ENCODE measurements around the gene SIGLEC12. TPM values are rescaled to one million over a fixed set of nuclear protein-coding genes. Genes with fewer than 3 reads are reported as not detected.

The SIGLEC12 gene
- total RNA-seq, 1 experiment from 2014 or later: not detected

DNA sequence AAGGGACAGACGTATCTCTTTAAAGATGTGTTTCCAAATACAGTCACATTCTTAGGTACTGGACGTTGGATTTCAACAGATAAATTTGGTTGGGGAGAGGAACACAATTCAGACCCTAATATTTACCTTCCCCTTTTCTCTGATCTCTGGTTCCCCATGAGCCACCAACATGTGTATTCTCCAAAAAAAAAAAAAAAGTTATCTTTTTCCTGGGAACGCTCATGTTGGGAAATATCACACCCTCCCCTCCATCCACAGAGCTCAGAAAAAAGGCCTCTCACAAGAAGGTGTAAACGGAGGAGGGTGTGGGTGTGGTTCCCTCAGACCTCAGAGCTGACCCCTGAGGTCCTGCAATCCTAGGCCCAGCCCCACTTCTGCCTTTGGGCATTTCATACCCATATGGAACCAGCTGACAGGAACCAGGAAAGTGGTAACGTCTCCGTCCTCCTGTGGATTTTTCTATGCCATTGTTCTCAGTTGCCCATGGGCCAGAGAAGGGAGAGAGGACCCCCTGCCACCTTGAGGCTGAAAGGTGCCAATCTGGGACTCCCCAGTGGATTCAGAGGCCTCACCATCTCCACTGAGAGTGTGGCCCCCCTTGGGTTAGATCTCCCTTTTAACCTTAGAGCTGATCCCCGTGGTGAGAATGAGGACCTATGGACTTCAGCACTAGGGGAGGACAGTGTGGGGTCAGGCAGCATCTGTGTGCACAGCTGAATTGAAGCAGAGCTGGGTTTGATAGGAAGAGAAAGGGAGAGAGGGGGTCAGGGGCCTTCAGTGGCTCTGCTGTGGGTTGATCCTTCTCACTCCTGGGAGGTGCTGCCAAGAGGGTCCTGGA is 8.4 kb upstream of the SIGLEC12 start:
- no peak for TF ChIP-seq CTCF (IDR thresholded peaks at IDR 0.05; ENCODE audit: insufficient read depth in 1 of 2, low read depth in 1 of 2, low read length in 1 of 2, severe bottlenecking in 1 of 2, unreplicated experiment in 1 of 2)
- intact Hi-C loops (cut with micrococcal nuclease; ENCODE audit: unreplicated experiment): no loop called here
- CTCF ChIA-PET: no interaction called here

DNA sequence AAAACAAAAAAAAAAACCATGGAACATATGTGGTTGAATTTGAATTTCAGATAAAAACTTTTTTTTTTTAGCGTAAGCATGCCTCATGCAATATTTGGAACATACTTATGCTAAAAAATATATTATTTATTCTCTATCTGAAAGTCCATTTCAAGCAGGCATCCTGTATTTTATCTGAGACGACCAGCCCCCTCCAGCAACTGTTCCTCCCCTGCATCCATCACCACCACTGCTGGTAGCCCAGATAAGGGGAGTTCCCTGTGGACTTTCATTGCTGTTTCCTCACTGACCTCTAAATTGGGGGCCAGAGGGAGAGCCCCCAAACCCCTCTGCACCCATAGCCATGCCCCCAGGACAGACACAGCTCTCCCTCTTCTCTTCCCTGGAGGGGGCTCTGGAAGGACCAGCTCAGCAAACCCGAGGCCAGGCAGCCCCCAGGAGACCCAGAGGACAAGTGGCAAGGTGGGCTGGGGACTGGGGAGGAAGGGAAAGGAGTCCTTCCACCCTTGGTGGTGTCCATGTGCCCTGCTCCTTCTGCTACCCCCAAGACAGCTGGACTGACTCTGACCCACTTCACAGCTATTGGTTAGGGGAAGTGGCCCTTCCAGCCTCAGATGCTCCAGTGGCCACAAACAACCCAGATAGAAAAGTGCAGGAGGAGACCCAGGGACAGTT is 6.6 kb upstream of the SIGLEC12 start:
- H3K9me3 Mint-ChIP-seq (ENCODE audit: unreplicated experiment): peaks cover 11% of the 10 kb centered on the region
- peaks cover 5% of the 10 kb centered on the region for H3K27me3 Mint-ChIP-seq (ENCODE audit: insufficient read depth, unreplicated experiment)
- DNase-seq: no peak
- Histone ChIP-seq H3K4me1 (peaks cover 8% of the 10 kb centered on the region), H3K27me3 (replicated peaks; ENCODE audit: control insufficient read depth, insufficient read depth, low read length) (no peaks in the 10 kb centered on the region), H3K4me3 (ENCODE audit: low read depth, low read length) (no peak overlapping the region), H3K9me3 (no peaks in the 10 kb centered on the region), H3K36me3 (ENCODE audit: control insufficient read depth, insufficient read depth, low read length) (no peaks in the 10 kb centered on the region)
- intact Hi-C loops (cut with micrococcal nuclease; ENCODE audit: unreplicated experiment): no loop called here
- no peak overlapping the region for H3K27ac Mint-ChIP-seq (ENCODE audit: unreplicated experiment)
- no peak for TF ChIP-seq CTCF (IDR thresholded peaks at IDR 0.05; ENCODE audit: insufficient read depth in 1 of 2, low read depth in 1 of 2, low read length in 1 of 2, severe bottlenecking in 1 of 2, unreplicated experiment in 1 of 2)
- H3K4me3 Mint-ChIP-seq (ENCODE audit: unreplicated experiment): no peak overlapping the region
- H3K4me1 Mint-ChIP-seq (ENCODE audit: low read depth, unreplicated experiment): no peaks in the 10 kb centered on the region
- CTCF ChIA-PET: no interaction called here
- POLR2A ChIA-PET: no interaction called here
- H3K36me3 Mint-ChIP-seq (ENCODE audit: insufficient read depth, unreplicated experiment): no peaks in the 10 kb centered on the region
- no TSS peak for BruUV-seq (replicated peaks)

More for the DNA sequence above, 8.4 kb upstream of the SIGLEC12 start:
- H3K9me3 Mint-ChIP-seq (ENCODE audit: unreplicated experiment): no peaks in the 10 kb centered on the region
- POLR2A ChIA-PET: no interaction called here
- Histone ChIP-seq H3K4me3 (ENCODE audit: low read depth, low read length) (no peak overlapping the region), H3K4me1 (peaks cover 8% of the 10 kb centered on the region), H3K9me3 (no peaks in the 10 kb centered on the region), H3K27me3 (replicated peaks; ENCODE audit: control insufficient read depth, insufficient read depth, low read length) (no peaks in the 10 kb centered on the region), H3K36me3 (ENCODE audit: control insufficient read depth, insufficient read depth, low read length) (no peaks in the 10 kb centered on the region)
- no peak for DNase-seq
- H3K36me3 Mint-ChIP-seq (ENCODE audit: insufficient read depth, unreplicated experiment): no peaks in the 10 kb centered on the region
- no peaks in the 10 kb centered on the region for H3K4me1 Mint-ChIP-seq (ENCODE audit: low read depth, unreplicated experiment)
- no TSS peak for BruUV-seq (replicated peaks)
- peaks cover 5% of the 10 kb centered on the region for H3K27me3 Mint-ChIP-seq (ENCODE audit: insufficient read depth, unreplicated experiment)
- no peak overlapping the region for H3K27ac Mint-ChIP-seq (ENCODE audit: unreplicated experiment)
- H3K4me3 Mint-ChIP-seq (ENCODE audit: unreplicated experiment): no peak overlapping the region

DNA sequence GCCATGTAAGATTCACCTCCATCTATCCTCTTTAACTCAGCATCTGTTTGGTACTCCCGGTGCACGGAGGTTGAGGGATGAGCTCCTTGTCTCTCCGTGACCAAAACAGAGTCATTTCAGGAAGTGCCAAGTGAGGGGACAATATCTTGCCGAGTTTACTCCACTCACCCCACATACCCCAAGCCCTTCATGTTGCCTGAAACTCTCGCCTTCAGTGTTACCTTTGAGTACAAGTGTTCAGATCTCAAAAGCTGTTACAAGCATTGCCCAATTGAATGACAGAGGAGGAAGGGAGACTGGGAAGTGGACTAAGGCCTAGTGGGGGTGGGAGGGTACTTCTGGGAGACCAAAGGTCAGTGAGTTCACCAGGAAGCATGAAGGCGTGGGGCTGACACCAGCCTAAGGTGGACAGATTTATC is 6.0 kb upstream of the SIGLEC12 start:
- H3K9me3 Mint-ChIP-seq (ENCODE audit: unreplicated experiment): peaks cover 13% of the 10 kb centered on the region
- BruUV-seq (replicated peaks): no TSS peak
- no peak overlapping the region for H3K4me3 Mint-ChIP-seq (ENCODE audit: unreplicated experiment)
- TF ChIP-seq CTCF (IDR thresholded peaks at IDR 0.05; ENCODE audit: insufficient read depth in 1 of 2, low read depth in 1 of 2, low read length in 1 of 2, severe bottlenecking in 1 of 2, unreplicated experiment in 1 of 2): no peak
- Histone ChIP-seq H3K9me3 (no peaks in the 10 kb centered on the region), H3K4me3 (ENCODE audit: low read depth, low read length) (no peak overlapping the region), H3K4me1 (peaks cover 8% of the 10 kb centered on the region), H3K27me3 (replicated peaks; ENCODE audit: control insufficient read depth, insufficient read depth, low read length) (no peaks in the 10 kb centered on the region), H3K36me3 (ENCODE audit: control insufficient read depth, insufficient read depth, low read length) (no peaks in the 10 kb centered on the region)
- no peak for DNase-seq
- ChIA-PET POLR2A (no interaction called here), CTCF (no interaction called here)
- peaks cover 5% of the 10 kb centered on the region for H3K27me3 Mint-ChIP-seq (ENCODE audit: insufficient read depth, unreplicated experiment)
- no peaks in the 10 kb centered on the region for H3K36me3 Mint-ChIP-seq (ENCODE audit: insufficient read depth, unreplicated experiment)
- H3K4me1 Mint-ChIP-seq (ENCODE audit: low read depth, unreplicated experiment): no peaks in the 10 kb centered on the region
- intact Hi-C loops (cut with micrococcal nuclease; ENCODE audit: unreplicated experiment): no loop called here
- no peak overlapping the region for H3K27ac Mint-ChIP-seq (ENCODE audit: unreplicated experiment)

Measured in Caco-2 (cell line).